Memory B cell (primary cell): ENCODE data around the gene MYBBP1A.

Experiments used
- ATAC-seq: fragments of 150-1000 bp; cut with Tn5 transposase; 2 replicates; pipeline ENCODE4 v1.10.0; 2021; ENCODE audit warnings: low read depth, mild to moderate bottlenecking, moderate library complexity
- DNase-seq, 2 donors: peaks; one replicate each; pipeline ENCODE4 v3.0.0; 2022; ENCODE audit warnings: low spot score in 2 of 2
- H3K27ac Mint-ChIP-seq: one replicate; pipeline ENCODE4 v1.8.0; 2022; ENCODE audit warnings: mild to moderate bottlenecking, moderate library complexity, mixed read lengths
- H3K27me3 Mint-ChIP-seq: one replicate; pipeline ENCODE4 v1.8.0; 2022; ENCODE audit warnings: mixed read lengths
- H3K36me3 Mint-ChIP-seq: one replicate; pipeline ENCODE4 v1.8.0; 2022; ENCODE audit warnings: mild to moderate bottlenecking, mixed read lengths
- H3K4me1 Mint-ChIP-seq: one replicate; pipeline ENCODE4 v1.8.0; 2022; ENCODE audit warnings: mixed read lengths
- H3K4me3 Mint-ChIP-seq: one replicate; pipeline ENCODE4 v1.8.0; 2022; ENCODE audit warnings: mild to moderate bottlenecking, moderate library complexity, mixed read lengths
- H3K9me3 Mint-ChIP-seq: one replicate; pipeline ENCODE4 v1.8.0; 2022; ENCODE audit warnings: mixed read lengths

The MYBBP1A gene

DNA sequence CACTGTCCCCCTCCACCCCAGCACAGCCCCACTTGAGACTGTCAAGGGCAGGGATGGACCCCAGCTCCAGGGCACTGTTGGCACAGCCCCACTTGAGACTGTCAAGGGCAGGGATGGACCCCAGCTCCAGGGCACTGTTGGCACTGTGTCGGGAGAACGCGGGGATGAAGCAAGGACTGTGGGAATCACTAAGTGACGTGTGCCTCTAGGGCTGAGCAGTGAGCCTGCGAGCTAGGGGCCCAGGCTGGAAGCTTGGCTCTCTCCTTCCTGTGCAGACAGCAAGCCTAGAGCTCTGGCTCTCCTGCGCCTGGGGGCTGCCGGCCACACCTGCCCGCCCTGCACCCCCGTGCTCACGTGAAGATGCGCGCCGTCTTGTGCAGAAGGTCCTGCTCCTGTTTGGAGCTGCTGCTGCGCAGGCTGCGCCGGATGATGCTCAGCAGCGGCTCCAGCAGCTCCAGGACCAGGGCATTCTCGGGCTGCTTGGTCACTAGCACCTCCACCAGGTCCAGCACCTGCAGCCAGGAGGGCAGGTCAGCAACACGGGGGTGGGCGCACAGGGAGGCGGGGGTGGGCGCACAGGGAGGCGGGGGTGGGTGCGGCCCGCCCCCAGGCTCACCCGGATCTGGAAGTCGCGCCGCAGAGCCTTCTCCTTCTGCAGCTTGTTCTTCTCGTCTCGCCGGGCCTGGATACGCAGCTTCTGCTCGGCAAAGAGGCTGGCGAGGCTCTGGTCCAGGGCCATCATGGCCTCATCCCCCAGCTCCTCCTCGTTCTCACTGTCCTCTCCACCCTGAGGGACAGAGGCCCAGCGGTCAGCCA is 10.8 kb downstream of the MYBBP1A start:
- H3K9me3 Mint-ChIP-seq: no peaks in the 10 kb centered on the region
- no peaks in the 10 kb centered on the region for H3K27me3 Mint-ChIP-seq
- H3K36me3 Mint-ChIP-seq: peaks cover 30% of the 10 kb centered on the region
- no peaks in the 10 kb centered on the region for H3K4me1 Mint-ChIP-seq
- no peak overlapping the region for H3K4me3 Mint-ChIP-seq
- no peak for ATAC-seq
- H3K27ac Mint-ChIP-seq: no peak overlapping the region
- DNase-seq: no peak

DNA sequence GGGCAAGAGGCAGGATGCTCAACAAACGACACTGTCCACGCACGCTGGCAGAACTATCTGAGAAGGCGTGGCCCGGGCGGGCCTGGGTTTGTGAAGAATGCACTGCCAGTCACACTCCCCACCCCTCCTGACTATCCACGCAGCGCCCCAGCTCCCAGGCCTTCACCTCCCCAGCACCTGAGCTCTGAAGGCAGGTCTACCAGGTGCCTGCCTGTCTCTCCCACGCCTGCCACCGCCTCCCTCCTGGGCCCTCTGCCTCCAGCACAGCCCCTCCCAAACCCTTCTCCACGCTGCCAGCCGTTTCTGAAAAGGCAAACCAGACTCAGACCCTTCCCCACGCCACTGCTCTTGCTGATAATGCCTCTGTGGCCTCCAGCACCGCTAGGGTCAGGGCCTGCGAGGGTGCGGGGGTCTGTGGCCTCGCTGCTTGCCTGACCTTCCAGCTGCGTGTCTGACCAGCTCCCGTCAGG is 11.6 kb downstream of the MYBBP1A start:
- H3K4me3 Mint-ChIP-seq: no peak overlapping the region
- H3K9me3 Mint-ChIP-seq: no peaks in the 10 kb centered on the region
- ATAC-seq (no peak), DNase-seq (no peak)
- peaks cover 30% of the 10 kb centered on the region for H3K36me3 Mint-ChIP-seq
- H3K27ac Mint-ChIP-seq: no peak overlapping the region
- no peaks in the 10 kb centered on the region for H3K27me3 Mint-ChIP-seq
- no peaks in the 10 kb centered on the region for H3K4me1 Mint-ChIP-seq

DNA sequence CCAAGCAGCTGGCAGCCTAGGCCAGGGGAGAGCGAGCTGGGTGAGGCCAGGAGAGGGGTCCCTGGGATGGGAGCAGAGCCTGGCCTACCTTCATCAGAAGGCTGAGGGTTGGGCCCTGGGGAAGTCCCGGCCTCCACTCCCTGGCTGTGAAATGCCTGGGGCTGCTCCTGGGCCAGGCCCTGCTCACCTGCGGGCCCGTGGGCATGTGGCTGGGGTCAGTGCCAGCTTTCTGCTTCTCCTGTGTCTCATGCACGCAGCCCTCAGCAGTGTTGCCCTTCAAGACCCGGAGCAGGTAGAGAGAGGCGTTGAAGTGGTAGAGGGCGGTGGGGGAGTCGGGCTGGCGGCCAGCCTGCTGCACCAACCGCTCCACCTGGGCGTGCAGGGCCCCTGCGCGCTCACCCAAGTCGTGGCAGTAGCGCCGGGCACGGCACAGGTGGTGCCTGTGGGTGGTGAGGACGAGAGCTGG is 12.4 kb downstream of the MYBBP1A start:
- peaks cover 30% of the 10 kb centered on the region for H3K36me3 Mint-ChIP-seq
- no peak for ATAC-seq
- no peak overlapping the region for H3K27ac Mint-ChIP-seq

DNA sequence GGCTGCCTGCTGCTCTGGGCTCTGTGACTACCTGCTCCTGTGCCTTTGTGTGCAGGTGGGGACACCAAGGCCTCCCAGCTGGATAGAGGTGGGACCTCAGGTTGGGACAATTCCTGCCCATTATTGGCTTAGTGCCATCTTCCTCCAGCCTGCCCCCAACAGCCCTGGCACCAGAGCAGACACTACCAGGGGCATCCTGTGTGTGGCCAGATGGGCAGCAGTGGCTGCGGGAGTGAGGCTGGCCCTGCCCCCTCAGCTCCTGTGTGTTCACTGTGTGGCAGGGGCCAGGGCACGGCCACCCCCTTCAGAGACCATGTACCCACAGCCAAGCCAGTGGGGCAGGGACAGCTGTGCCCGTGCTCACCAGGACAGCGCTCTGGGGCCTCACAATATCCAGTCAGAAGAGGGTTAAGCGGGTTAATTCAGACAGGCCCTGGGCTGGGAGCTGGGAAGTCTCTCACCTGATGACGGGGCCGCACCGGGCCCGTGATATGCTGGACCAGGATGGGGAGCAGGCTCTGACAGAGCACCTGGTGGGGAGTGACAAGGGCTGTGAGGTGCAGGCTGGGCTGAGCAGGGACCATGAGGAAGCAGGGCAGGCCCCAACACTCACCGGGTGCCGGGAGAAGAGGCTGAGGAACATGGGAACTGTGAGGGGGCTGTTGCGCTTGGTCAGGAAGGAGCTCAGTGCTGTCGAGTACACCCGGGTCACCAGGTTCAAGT is 13.0 kb downstream of the MYBBP1A start:
- ATAC-seq (no peak), DNase-seq (no peak)
- no peaks in the 10 kb centered on the region for H3K9me3 Mint-ChIP-seq
- peaks cover 27% of the 10 kb centered on the region for H3K36me3 Mint-ChIP-seq
- H3K4me3 Mint-ChIP-seq: no peak overlapping the region
- peaks cover under 1% of the 10 kb centered on the region for H3K4me1 Mint-ChIP-seq
- H3K27ac Mint-ChIP-seq: no peak overlapping the region
- no peaks in the 10 kb centered on the region for H3K27me3 Mint-ChIP-seq

More for the DNA sequence above, 12.4 kb downstream of the MYBBP1A start:
- H3K9me3 Mint-ChIP-seq: no peaks in the 10 kb centered on the region
- H3K4me3 Mint-ChIP-seq: no peak overlapping the region
- no peaks in the 10 kb centered on the region for H3K4me1 Mint-ChIP-seq
- H3K27me3 Mint-ChIP-seq: no peaks in the 10 kb centered on the region
- no peak for DNase-seq

DNA sequence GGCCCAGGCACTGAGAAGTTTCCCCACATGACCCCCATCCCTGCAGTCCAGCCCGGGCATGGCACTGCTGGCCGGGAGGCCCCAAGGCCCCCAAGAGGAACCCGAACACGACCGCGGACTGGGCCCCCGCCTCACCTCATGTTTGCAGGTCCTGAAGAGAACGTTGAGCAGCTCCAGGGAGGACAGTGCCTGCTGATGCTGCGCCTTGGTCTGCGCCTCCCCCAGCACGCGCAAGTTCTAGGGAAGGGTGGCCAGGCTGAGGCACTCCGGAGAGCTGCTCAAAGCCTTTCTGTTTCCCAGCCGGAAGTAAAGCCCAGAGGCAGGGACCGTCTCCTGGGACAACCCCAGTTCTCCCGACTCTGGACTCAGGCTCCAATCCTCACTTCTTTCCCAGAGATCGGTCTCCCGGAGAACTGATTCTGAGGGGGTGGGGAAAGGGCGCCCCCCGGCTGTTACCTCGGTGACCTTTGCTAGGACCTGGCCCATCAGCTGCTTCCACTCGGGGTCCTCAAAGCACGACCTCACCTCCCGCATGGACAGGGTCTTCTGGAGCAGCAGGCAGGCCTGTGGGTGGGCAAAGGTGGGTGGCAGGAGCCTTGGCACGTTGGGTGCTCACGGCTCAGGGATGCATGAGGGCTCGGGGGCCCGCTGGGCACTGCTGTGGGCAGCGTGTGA is 13.7 kb downstream of the MYBBP1A start:
- no peak for DNase-seq
- Mint-ChIP-seq H3K4me3 (no peak overlapping the region), H3K27me3 (no peaks in the 10 kb centered on the region), H3K4me1 (peaks cover 6% of the 10 kb centered on the region), H3K27ac (no peak overlapping the region), H3K9me3 (no peaks in the 10 kb centered on the region), H3K36me3 (peaks cover 22% of the 10 kb centered on the region)
- ATAC-seq: no peak

DNA sequence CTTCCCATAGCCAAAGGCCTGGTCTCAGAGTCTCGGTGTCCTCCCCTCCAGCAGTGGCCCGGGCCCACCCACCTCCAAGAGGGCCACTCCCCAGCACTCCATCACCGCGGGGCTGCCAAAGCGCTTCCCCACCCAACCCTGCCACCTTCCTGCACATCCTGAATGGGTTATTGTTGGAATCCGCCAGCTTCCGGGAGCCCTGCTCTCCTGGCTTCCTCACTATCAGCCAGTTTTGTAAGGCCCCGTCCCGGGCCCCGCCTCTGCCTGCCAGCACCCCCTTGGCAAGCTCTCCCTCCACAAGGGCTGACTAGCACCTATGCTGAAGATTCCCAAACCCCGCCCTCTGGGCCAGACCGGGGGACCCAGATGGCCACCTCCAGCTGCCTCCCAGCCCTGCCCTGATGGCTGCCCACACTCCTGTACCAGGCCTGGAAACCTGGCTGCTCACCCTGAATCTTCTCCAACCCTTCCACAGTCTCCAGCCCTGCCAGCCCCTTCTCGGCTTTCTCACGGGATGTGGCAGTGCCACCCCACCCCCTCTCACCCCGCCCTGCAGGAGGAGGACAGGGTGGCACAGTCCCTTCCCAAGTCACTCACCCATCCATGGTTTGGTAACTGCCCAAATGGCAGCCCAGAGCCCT is 14.4 kb downstream of the MYBBP1A start:
- H3K36me3 Mint-ChIP-seq: peaks cover 22% of the 10 kb centered on the region
- no peak overlapping the region for H3K4me3 Mint-ChIP-seq
- ATAC-seq (no peak), DNase-seq (no peak)
- H3K27me3 Mint-ChIP-seq: no peaks in the 10 kb centered on the region
- no peak overlapping the region for H3K27ac Mint-ChIP-seq
- H3K4me1 Mint-ChIP-seq: peaks cover 7% of the 10 kb centered on the region
- H3K9me3 Mint-ChIP-seq: no peaks in the 10 kb centered on the region

DNA sequence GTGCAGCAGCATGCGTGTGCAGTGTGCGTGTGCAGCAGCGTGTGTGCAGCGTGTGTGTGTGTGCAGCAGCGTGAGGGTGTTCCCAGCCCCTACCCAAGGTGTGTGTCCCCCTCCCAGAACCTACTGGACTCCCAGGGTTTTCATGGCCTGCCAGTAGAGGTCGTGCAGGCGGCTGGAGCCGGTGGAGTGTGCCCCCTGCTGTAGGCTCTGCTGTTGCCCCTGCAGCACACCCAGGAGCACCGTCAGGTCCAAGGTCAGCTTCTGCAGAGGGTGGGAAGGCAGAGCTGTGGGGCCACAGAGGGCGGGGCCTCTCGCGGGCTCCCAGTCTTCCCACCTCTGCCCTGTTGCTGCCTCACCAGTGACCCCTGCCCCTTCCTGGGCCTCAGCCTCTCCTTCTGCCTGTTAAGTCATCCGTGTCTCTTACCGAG is 14.9 kb downstream of the MYBBP1A start:
- Mint-ChIP-seq H3K36me3 (peaks cover 22% of the 10 kb centered on the region), H3K27ac (no peak overlapping the region), H3K4me3 (no peak overlapping the region), H3K27me3 (no peaks in the 10 kb centered on the region), H3K4me1 (peaks cover 9% of the 10 kb centered on the region), H3K9me3 (no peaks in the 10 kb centered on the region)
- ATAC-seq (no peak), DNase-seq (no peak)

DNA sequence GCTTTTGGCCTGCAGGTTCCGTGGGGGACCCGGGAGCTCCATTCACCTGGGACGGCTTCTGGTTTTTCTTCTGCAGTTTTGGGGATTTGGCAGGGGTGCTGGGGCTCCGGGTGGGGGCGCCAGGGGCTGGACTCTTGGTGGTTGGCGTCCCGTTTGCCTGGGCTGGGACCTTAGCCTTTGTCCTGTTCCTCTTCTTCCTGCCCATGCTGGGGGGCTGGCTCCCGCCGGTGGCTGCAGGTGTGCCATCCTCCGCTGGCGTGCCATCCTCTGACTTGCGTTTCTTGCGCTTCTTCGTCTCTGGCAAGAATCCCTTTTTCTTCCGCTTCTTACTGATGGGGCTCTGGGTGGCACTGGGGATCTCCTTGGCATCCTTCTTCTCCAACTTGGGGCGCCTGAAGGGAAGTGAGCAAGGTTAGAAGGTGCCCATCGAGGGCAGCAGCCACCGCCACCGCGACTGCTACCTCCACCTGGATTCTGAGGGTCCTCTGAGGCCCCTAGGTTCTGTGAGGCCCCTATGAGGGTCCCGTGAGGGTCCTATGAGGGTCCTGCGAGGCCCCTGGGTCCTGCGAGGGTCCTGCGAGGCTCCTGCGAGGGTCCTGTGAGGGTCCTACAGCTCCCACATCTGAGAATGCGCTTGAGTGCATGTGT is 15.5 kb downstream of the MYBBP1A start:
- no peak for DNase-seq
- H3K27ac Mint-ChIP-seq: no peak overlapping the region
- no peak for ATAC-seq
- H3K4me3 Mint-ChIP-seq: no peak overlapping the region
- H3K27me3 Mint-ChIP-seq: no peaks in the 10 kb centered on the region
- H3K4me1 Mint-ChIP-seq: peaks cover 9% of the 10 kb centered on the region
- H3K36me3 Mint-ChIP-seq: peaks cover 18% of the 10 kb centered on the region
- no peaks in the 10 kb centered on the region for H3K9me3 Mint-ChIP-seq

DNA sequence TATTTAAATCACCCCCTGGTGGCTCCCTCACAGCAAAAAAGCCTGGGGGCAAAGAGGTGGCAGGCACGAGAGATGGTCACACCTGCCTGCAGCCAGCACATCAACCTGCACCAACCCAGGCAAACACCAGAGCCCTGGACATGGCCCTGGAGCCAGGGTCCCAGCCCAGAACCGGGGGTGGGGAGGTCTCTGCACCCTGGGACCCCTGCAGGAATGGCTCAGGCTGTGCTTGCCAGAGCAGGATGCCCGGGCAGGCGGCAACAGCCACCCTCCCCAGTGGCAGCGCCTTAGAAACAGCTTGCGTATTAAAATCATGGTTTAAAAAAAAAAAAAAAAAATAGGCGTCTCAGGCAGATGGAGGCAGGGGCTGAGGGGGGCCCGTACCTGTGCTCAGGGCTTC is 16.2 kb downstream of the MYBBP1A start:
- Mint-ChIP-seq H3K27me3 (peaks cover 4% of the 10 kb centered on the region), H3K9me3 (no peaks in the 10 kb centered on the region)
- no peak for DNase-seq

DNA sequence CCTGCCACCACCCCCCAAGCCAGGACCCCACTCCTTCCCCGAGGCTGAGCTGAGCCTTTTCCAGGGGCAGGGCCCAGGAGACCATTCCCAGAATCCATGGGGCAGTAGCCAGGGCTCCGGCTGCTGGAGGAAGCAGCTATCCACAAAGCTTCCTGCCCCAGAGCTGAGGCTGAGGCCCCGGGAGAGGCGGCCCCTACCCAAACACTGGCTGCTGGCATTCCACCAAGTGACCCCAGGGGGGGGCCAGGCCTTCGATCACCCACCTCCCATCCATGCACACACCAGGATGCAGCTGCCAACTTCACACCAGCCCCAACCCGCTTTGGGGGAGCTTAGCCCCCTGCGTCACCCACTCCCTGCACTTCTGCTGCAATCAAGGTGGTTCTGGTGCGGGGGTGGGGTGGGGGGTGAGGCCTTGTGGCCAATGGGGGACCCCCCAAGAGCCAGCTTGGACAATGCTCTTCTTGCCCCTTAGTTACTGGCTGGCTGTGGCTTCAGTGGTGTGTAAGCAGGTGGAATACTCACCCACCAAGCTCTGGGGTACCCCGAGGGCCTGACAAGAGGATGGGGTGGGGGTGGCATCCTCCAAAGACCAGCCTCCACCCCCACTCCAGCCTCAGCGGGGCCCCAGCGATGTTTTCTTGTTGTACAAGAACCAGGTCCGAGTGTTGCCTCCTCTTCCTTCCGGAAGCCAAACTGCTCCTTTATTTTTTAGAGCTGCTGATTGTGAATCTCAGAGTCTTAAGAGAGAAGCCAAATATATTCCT is 16.8 kb downstream of the MYBBP1A start:
- Mint-ChIP-seq H3K27me3 (peaks cover 5% of the 10 kb centered on the region), H3K36me3 (peaks cover 12% of the 10 kb centered on the region), H3K9me3 (no peaks in the 10 kb centered on the region), H3K4me3 (no peak overlapping the region), H3K4me1 (peaks cover 9% of the 10 kb centered on the region), H3K27ac (no peak overlapping the region)
- ATAC-seq (no peak), DNase-seq (no peak)

More for the DNA sequence above, 16.2 kb downstream of the MYBBP1A start:
- Mint-ChIP-seq H3K27ac (no peak overlapping the region), H3K4me1 (peaks cover 9% of the 10 kb centered on the region), H3K36me3 (peaks cover 17% of the 10 kb centered on the region), H3K4me3 (no peak overlapping the region)
- ATAC-seq: no peak

DNA sequence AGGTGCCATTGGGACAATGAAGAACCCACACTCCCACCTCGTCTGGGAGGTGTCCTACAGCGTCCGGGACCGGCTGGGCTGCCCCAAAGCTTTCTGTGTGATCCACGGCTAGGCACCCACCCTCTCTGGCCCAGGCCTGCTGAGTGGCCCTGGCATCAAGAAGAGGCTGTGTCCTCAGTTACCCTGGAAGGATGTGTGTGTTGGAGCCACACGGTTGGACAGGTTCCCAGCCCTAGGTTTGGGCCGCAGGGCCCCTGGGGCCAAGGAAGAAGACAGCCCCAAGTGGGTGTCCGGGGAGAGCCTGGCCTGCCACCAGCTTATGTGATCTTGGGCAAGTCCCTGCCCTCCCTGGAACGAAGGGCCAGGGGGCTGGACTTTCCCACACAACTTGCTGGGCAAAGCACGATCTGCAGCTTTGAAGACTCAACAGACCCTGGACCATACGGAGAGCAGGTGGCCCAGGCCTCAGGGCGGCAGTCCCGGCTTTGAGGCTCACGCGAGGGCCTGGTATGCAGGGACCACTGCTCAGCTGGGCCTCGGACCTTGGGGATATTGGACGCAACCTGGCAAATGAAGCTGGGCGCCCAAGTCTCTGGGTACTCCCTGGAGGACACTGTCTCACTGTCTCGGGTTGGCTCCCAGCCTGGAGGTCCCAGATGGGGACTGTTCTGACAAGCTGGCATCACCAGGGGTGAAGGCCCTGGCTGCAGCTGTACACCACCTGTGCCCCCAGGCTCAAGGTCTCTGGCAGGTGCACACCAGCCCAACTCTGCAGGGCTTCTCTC is 17.5 kb downstream of the MYBBP1A start:
- Mint-ChIP-seq H3K36me3 (peaks cover 12% of the 10 kb centered on the region), H3K27ac (no peak overlapping the region), H3K9me3 (no peaks in the 10 kb centered on the region), H3K4me1 (peaks cover 9% of the 10 kb centered on the region), H3K27me3 (peaks cover 8% of the 10 kb centered on the region), H3K4me3 (no peak overlapping the region)
- DNase-seq (no peak), ATAC-seq (no peak)

DNA sequence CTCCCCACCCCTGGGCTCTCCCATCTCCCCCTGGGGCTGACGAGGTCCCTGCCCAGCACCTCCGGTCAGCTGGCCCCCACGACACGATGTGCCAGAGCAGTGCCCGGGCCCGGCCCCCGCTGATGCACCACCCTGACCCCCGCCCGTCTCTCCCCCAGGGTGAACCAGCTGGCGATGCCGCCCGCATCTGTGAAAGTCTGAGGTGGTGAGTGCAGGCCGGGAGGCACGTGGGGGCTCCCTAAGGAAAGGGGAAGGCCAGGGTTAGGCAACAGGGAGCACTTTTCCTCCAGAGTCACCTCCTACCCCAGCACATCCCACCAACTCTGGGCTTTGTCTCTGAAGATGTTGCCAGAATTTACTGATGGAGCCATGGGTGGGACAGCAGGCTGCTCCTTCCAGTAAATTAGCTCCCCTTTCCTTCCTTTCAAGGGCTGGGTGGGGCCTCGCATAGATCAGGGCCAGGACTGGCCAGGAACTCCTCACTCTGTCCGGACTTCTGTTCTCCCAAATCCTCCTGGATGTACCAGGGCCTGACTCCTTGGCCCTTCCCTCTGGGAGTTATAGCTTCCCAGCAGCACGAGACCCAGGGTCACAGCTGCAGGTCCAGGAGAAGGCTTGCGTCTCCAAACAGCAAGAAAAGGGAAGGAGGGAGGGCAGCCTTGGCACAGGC is 18.3 kb downstream of the MYBBP1A start:
- Mint-ChIP-seq H3K36me3 (peaks cover 6% of the 10 kb centered on the region), H3K4me1 (peaks cover 11% of the 10 kb centered on the region), H3K27ac (no peak overlapping the region), H3K4me3 (peak overlapping the region; percentile 6), H3K9me3 (no peaks in the 10 kb centered on the region), H3K27me3 (peaks cover 12% of the 10 kb centered on the region)
- no peak for ATAC-seq
- no peak for DNase-seq
